T-helper 2 cell (primary cell): ENCODE results near the gene HDGFL1.

Source experiments
- DNase-seq, 5 experiments: peaks; one replicate each; pipeline versions ENCODE4 v3.0.0 to v3.0.0-alpha.2; 2012 to 2022

The HDGFL1 gene

GRCh38 chr6:22593895-22594294, 24.5 kb downstream of the HDGFL1 start:
- no peak for DNase-seq

GRCh38 chr6:22596011-22596410, 26.6 kb downstream of the HDGFL1 start:
- DNase-seq: no peak

GRCh38 chr6:22598339-22598738, 29.0 kb downstream of the HDGFL1 start:
- no peak for DNase-seq

- DNase-seq: no peak
Measured at GRCh38 chr6:22600059-22600458, 30.7 kb downstream of the HDGFL1 start.

- no peak for DNase-seq
Measured at GRCh38 chr6:22601984-22602383, 32.6 kb downstream of the HDGFL1 start.

GRCh38 chr6:22605736-22606135, 36.4 kb downstream of the HDGFL1 start:
- no peak for DNase-seq

- DNase-seq: no peak
Measured at GRCh38 chr6:22610127-22610526, 40.8 kb downstream of the HDGFL1 start.

- no peak for DNase-seq
Measured at GRCh38 chr6:22612236-22612635, 42.9 kb downstream of the HDGFL1 start.

- DNase-seq: no peak
Measured at GRCh38 chr6:22613051-22613450, 43.7 kb downstream of the HDGFL1 start.

GRCh38 chr6:22613695-22614094, 44.3 kb downstream of the HDGFL1 start:
- no peak for DNase-seq

GRCh38 chr6:22614547-22614946, 45.2 kb downstream of the HDGFL1 start:
- no peak for DNase-seq

- no peak for DNase-seq
Measured at GRCh38 chr6:22621028-22621427, 51.7 kb downstream of the HDGFL1 start.
